HG03575 (cell line): Measurements from ENCODE around the gene TNS3.

ENCODE experiments used
- ATAC-seq: cut with Tn5 transposase; IDR thresholded peaks from one replicate; pipeline ENCODE4 v1.9.1; 2021; ENCODE audit not compliant: unreplicated experiment, insufficient number of reproducible peaks, low FRiP score; ENCODE audit errors: extremely low read depth

TNS3 gene

GRCh38 chr7:47584536-47584895, 2.6 kb upstream of the TNS3 start:
- no peak for ATAC-seq

GRCh38 chr7:47583739-47584535, 2.0 kb upstream of the TNS3 start:
- no peak for ATAC-seq

DNA sequence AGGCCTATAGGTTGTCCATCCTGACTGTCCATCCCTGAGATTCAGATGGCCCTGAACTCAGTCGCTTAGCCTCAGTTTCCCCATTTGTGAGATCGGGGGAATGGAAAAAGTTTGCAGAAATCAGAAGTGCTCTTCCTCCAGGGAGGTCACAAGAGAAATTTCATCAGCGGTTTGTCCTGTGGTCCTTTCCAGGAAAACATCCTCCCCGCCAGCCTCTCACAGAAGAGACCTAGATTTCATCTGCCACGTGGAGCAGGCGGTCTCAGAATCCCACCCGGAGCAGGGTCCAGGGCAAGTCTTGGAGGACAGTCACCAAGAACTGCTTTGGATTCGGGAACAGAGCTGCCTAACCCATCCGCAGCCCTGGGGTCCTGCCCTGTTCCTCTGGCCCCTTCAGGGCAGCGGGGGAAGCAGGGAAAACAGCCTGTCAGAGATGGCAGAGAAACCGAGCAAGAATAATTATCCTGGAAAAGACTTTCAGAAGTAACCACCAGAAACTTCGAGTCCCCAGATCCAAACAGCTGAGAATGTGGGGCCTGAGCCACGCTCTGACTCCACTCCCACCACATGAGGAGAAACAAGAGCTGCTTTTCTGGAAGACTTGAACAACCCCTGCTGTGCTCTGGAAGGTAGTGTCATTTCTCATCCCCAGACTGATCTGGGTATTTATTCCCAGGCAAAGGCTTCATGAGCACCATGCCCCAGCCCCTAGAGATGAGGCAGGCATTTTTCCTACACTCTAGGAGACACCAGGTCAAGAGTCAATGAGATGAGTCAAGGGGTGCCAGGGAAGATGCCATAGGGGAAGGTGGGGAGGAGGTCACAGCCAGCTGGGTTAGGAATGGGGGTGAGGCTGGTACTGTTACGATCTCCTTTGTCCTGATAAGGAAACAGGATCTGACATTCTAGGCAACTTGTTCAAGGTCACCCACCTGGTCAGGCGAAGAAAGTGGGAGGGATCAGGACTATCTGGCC, 1.1 kb upstream of the TNS3 start:
- ATAC-seq = no peak

DNA sequence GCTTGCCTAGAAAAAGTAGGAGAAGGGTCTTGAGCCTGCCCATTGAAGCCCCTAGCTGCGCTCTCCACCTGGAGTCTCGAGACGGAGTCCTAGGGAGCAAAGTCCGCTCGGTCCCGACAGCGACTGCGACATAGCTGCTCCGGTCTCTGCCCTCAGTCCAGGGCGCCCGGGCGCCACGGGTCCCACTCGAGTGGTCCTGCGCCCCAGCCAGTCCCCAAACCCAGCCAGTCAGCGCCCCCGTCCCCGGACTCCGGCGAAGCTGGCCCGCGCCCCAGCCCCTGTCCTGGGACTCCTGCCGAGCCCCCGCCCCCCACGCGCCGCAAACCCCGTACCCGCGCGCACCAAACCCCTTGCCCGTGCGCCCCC, 490 bp downstream of the TNS3 start:
- no peak for ATAC-seq

DNA sequence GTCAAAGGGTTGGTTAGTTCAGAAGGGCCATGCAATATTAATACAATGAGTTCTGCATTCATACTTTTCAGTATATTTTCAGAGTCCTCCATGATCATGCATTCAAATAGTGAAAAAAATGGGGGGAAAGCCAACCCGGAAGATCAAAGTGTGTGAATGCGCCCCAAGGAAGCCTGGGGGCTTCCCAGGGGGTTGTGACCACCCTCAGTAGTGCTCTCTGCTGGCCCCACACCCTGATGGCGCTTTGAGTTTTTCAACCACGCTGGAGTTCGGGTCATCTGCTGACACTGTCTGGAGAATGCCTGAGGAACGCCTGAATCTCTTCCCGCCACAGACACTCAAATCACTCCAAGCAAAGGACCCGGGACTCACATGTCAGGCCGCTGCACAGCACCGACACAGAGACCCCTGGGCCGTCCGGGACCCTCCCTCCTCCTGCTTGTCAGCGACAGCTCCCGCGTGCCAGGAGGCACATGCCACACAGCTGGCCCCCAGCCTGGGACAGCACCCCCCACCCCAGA, 1.0 kb downstream of the TNS3 start:
- ATAC-seq = no peak

GRCh38 chr7:47580175-47580706, 1.7 kb downstream of the TNS3 start:
- ATAC-seq = no peak

- no peak for ATAC-seq
These were observed 2.5 kb downstream of the TNS3 start for GRCh38 chr7:47579458-47579857.

DNA sequence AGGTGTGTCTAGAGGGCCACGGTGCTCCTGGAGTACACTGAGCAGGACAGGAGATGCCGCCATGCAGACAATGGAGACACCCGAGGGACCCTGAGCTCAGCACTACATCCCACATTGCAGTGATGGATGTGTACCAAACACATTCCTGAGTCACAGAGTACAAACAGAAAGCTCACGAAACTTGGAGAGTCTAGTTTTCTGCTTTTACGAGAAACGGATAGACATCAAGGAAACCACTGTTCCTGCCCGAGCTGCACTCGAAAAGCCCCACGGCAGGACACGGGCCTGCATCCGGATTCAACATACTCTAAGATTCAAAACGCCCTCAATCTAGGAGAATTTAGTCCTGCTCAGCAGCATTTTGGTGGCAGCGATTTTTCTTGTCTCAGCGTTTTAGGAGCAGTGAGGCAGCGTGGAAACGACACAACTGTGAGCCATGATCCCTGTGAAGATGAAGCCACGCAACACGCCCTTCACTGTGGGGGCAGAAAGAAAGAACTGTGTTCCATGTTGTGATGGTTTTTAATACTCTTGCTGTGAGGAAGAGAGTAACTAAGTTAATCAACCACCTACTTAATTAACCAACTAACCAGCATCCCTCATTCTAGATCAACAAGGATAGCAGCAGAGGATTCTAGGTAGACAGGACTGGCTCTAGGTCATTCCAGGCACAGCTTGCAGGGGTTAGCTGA, 3.2 kb downstream of the TNS3 start:
- no peak for ATAC-seq

GRCh38 chr7:47577321-47577919, 4.5 kb downstream of the TNS3 start:
- no peak for ATAC-seq

- no peak for ATAC-seq
These were observed 5.0 kb downstream of the TNS3 start for GRCh38 chr7:47576866-47577306.

GRCh38 chr7:47576031-47576865, 5.7 kb downstream of the TNS3 start:
- no peak for ATAC-seq

DNA sequence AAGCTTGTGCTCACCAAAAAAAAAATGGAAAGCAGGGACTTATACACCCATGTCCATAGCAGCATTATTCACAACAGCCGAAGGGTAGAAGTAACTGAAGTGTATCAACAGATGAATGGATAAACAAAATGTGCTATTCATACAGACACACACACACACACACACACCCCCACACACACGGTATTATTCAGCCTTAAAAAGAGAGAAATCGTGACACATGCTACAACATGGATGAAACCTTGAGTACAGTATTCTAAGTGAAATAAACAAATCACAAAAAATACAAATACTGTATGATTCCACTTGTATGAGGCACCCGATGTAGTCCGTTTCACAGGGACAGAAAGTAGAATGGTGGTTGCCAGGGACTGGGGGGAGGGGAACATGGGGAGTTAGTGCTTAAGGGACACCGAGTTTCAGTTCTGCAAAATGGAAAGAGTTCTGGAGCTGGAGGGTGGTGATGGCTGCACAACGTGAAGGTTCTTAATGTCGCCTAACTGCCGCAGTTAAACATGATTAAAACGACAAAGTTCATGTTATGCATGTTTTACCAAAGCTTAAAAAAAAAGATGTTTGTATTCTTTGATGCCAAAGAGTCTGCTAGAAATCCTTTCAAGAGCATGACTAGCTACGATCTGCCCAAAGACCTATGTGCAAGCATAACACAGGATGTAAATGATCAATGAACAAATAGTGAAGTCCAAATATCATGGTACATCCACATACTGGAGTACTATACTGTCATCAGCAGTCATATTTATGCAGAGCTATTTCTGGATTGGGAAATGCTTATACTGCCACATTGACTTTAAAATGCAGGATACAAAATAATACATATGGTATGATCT, 7.2 kb downstream of the TNS3 start:
- peak; percentile 75 for ATAC-seq

GRCh38 chr7:47573758-47574481, 8.0 kb downstream of the TNS3 start:
- ATAC-seq = no peak

DNA sequence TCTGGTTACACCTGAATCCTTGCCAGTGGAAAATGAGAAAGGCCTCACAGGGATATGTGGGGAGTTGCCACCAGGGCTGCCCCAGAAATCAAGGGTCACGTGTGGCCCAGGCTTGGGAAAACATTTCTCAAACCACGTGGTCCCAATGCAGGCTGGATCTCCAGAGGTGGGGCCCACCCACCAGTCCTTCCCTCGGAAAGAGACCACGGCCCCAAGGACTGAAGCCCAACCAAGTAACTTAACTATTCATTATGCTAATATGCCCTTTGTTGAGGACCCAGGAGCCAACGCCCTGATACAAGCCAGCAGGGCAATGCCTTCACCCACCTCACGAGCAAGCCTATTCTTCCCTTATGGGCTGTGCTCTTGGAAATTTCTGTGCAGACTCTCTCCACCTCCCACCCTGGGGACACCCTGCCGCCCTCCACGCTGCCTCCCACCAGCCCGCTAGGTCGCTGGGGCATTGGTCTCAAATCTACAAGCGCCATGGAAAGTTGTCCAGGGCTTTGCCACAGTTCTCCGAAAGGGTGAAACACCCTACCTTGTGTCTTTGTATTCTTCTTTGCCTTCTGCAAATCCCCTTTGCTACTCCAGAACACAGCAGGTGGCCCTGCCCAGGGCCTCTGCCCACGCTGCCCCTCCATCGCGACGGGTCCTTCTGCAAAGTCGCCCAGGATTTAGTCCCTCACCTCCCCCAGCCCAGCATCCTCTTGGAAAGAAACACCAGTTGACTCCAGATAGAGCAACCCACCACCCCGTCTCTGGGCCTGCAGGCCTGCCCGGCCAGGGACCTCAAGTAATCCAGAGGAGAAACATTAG, 8.8 kb downstream of the TNS3 start:
- ATAC-seq = no peak

- ATAC-seq = no peak
These were observed 9.8 kb downstream of the TNS3 start for GRCh38 chr7:47572094-47572445.
